CD4-positive, alpha-beta T cell treated with Interleukin-17A for 1 hour (primary cell): ENCODE results near the gene PIGC.

ENCODE experiments used
- DNase-seq: peaks from one replicate; pipeline ENCODE4 v3.0.0-alpha.2; 2020

The PIGC gene

DNA sequence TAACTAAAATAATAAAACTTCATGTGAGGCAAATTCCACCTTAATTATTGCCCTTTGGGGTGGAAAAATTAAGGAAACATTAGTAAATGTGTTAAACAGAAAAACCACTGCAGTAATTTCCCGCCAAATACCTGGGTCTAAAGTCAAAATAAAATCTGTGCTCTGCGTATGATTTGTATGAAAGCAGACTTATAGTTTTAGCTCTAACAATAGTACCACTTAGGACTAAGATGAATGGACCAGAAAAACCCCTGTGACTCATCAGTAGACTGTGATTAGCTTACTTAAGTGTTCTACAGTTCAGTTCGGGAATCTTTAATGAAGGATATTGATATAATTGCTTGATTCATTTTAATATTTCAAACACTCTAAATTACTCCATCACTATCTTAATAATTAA is 46.6 kb downstream of the PIGC start:
- DNase-seq = no peak

DNA sequence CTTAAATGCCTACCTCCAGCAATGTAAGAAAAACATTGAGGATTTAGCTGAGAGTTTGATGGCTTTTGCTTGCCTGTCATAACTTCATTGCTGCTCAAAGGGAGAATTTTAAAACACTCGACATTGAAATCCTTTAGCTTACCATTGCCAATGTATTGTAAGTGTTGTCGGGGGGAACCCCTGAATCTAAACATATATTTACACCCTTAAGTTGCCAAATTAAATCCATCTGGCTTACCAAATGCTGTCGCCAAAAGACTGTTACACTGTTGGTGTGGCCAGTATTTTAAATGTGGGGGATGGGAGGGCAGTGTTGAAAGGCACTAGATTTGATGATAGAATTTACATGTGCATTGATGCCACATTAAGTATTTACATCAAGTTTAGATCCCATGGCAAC is 48.3 kb downstream of the PIGC start:
- DNase-seq = no peak

DNA sequence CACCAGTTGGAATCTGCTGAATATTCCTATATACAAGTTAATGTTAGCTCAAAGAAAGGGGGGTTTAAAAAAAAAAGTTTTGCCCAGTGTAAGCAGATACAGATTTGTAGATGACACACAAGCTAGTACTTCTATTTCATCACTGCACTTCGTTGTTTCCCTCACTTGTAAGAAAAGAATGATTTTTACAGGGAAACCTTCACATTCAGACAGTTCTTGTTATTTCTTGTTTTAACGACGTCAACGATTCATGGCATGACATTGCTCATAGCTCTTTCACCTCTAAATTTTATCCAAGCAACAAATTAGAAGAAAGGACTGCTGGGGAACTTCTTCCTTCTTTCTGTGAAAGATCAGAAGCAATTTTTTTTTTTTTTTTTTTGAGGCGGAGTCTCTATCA is 49.1 kb downstream of the PIGC start:
- no peak for DNase-seq

DNA sequence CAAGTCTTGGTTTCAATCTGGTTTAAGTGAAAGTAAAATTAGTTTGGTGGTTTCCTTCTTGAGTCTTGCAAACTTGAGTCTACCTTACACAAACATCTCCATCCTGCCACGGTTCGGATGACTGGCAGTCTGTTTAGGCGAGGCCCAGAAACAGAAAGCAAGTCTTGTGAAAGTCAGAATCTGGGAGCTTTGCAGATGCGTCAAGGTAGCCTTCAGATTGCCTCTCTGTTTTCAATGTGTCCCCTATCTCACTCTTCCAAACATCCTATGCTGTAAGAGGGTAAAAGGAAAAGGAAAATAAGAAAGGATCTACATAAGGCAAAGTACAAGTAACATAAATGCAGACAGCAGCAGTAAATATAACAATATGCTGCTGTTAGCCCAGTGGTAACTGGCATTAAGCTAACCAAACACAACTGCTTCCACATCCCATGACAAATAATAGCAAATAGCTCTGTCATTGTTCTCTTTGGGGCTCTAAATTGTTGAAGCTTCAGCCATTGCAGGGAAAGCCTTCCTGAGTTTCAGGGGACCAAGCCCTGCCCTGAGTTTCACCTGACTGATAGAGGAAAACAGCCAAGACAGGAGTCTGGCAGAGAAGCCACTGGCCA is 49.6 kb downstream of the PIGC start:
- DNase-seq = peak; percentile 78

DNA sequence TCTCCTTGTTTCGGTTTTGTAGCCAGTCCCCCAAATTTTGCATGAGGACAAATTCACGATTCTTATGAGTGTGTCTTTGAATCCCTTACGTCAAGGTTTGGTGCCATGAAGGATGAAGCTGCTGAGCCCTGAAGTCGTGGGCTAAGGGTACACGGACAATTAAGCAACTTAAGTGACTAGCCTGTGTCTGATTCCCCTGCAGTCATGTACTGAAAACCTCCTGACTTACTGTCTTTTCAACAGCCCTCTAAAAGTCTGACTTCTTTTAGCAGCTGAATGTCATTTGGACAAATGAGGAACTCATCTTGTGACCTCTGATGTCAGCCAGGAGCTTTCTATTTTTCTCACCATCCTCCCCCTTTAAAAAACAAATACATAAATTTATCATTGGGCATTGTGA is 50.5 kb downstream of the PIGC start:
- no peak for DNase-seq

DNA sequence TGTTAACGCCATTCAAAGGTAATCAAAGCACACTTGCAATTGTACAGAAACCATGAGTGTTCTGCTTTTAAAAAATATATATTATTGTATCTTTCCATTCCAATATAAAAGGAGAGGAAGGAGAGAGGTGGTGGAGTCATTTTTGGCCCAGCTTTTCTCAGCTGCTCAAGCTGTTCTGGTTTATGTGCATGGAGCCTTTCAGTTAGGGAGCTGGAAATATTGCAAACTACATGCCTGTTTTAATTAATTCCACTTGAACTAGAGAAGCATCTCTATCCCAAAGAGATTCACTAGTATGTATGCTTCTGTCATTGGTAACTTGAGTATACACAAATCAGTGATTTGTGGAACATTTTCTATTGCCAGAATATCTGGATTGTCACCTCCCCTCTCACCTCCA is 51.9 kb downstream of the PIGC start:
- no peak for DNase-seq
